ENCODE data around the gene FAM110A.
"Not testable (repeated sequence)": the region's sequence is repeated elsewhere in the genome, so short reads cannot be mapped to it uniquely, and the experiment has no call there.

FAM110A gene

DNA sequence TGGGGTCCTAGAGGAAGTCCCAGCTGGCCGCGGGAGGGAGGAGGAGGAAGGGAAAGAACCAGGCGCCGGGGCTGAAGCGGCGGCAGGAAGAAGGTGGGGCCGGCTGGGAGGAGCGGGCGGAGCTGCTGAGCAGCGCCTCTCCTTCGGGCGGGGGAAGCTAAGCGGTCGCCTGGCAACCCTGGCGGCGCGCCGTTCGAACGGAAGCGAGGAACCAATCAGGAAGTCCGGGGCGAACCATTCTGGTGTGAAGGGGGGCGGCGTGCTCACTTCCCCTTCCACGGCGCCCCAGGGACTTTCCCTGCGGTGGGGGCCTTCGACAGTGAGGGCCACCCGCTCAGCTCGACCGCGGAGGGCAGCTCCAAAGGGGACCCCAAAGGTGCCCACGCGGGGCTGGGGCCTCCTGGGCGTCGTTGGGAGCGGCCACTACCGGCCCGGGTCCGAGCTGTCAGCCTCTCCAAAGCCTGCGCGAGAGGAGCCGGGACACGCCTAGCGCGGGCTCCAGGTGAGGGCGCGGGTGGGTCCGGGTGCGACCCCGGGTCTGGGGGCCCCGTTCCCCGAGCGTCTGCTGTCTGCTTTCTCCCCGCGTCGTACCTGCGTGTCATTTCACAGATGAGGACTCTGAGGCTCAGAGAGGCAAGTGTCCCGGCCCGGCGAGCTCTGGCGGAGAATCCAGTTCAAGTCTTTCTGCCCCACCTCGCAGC, at the start of gene FAM110A:
TSS of gene FAM110A (plus strand) at position 266 of the 701 bp plus-strand sequence. CDS start 11,090 bp downstream, outside the sequence.
- DNase-seq (ENCODE audit: low read depth in 2 of 2), result peak; percentile 90 to 93

DNA sequence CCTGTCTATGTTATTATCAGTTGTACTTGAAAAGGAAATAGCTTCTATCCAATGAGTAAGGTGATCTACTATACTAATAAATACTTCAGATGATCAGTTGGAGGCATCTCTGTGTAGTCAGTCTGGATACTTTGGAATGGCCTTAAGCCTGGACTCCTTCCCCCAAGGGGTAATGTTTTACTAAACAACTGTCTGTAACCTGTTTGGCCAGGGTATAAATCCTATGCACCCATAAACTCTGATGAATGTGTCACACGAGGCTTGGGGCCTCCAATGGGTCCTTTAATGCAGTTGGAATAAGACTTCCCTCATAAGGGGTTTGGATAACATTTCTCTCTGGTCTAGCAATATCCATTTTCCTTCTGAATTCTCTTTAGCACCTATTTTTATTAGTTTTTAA, 45.7 kb upstream of the FAM110A start:
- DNase-seq (ENCODE audit: low read depth in 2 of 2), result no peak

DNA sequence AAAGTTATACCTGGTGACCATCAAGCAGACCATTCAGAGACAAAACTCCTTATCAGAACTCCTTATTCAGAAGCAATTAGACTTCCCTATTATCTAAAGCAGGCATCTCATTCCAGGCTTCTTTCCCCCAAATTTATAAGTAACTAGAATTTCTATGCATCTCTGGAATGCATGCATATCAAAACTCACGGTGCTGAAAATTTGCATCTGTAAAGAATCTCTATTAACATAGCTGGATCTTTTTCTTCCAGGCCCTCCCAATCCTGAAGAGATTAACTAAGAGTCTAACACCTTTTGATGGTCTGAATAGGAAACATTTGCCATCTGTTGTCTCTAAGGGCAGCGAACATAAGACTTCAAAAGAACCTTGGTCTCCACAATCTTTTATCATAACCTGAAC, 42.5 kb upstream of the FAM110A start:
- no peak for DNase-seq (ENCODE audit: low read depth in 2 of 2)

DNA sequence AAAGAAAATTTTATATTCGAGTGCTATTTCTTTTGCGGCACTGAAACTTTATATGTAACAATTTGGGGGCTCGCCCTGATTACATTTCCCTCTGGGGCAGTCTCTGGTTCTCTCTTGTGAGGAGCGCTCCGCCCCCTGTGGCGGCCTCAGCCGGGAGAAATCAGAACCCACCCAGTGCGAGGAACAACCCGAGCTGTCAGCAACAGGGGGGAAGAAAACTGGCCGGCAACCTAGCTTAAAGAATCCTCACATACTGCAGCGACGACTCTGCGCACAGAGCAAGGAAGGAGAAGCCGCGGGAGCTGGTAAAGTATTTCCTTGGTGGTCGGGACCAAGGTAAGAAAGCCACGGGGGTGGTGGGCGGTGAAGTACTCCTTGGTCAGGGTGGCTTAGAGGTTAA, 41.3 kb upstream of the FAM110A start:
- no peak for DNase-seq (ENCODE audit: low read depth in 2 of 2)

DNA sequence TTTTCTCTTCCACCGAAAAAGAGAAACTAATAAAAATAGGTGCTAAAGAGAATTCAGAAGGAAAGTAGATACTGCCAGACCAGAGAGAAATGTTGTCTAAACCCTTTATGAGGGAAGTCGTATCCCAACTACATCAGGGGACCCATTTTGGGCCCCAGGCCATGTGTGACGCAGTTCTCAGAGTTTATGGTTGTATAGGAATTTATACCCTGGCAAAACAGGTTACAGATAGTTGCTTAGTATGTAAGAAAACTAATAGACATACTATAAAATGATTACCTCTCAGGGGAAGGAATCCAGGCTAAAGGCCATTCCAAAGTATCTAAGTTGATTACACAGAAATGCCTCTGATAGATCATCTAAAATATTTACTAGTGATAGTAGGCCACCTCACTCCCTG, 36.6 kb upstream of the FAM110A start:
- DNase-seq (ENCODE audit: low read depth in 2 of 2), result no peak

DNA sequence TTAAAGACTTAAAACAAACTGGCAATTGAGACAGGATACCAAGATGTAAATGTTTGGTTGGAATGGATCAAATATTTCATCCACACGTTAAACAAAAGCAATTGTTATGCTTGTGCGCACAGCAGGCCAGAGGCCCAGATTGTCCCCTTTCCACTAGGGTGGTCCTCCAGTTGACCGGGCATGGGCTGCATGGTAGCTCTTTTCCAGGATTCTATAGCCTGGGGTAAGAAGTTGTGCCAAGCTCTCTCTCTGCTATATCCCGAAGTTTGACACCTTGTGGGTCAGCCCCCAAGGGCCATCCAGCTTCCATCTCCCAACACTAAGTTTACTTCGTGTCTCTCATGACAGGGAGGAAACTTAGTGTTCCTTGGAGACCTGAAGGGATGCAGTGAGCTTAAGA, 34.8 kb upstream of the FAM110A start:
- DNase-seq (ENCODE audit: low read depth in 2 of 2), result not testable (repeated sequence)

DNA sequence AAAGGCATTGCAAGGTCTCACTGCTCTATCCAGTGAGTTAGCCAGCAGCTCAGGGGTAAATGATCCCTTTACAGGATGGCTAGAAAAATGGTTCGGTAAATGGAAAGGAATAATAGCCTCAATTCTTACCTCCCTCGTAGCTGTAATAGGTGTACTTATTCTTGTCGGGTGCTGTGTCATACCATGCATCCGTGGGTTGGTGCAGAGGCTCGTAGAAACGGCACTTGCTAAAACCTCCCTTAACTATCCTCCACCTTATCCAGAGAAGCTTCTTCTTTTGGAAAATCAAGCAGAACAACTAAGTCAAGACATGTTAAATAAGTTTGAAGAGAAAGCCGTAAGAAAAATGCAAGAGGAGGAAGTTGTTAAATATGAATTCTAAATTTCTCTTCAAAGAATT, 33.5 kb upstream of the FAM110A start:
- not testable (repeated sequence) for DNase-seq (ENCODE audit: low read depth in 2 of 2)

DNA sequence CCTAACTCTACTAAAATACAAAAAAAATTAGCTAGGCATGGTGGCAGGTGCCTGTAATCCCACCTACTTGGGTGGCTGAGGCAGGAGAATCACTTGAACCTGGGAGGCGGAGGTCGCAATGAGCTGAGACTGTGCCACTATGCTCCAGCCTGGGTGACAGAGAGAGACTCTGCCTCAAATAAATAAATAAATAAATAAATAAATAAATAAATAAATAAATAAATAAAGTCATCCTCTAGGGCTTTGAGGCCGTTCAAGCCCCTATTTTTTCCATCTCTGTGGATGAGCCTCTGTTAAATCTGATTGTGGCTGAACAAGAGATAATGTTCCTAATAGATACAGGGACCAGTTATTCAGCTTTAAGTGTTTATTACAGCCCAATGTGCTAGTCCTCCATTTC, 31.8 kb upstream of the FAM110A start:
- DNase-seq (ENCODE audit: low read depth in 2 of 2), result no peak

DNA sequence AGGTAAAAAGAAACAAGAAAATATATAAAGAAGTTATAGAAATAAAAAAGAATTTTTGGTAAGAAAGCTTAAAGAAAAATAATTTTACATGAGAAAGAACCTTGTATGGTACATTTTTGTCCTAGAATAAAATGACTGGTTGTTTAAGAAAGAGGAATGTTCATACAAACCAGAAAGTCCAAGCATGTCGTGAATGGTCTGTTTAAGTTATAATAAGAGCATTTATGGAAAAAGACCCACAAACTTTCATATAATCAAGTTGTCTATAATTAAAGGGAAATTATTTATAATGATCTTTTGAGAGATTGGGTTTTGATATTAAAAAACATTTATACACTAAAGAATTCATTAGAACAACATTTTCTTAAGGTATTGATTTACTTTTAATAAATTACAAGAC, 27.8 kb upstream of the FAM110A start:
- DNase-seq (ENCODE audit: low read depth in 2 of 2), result no peak

DNA sequence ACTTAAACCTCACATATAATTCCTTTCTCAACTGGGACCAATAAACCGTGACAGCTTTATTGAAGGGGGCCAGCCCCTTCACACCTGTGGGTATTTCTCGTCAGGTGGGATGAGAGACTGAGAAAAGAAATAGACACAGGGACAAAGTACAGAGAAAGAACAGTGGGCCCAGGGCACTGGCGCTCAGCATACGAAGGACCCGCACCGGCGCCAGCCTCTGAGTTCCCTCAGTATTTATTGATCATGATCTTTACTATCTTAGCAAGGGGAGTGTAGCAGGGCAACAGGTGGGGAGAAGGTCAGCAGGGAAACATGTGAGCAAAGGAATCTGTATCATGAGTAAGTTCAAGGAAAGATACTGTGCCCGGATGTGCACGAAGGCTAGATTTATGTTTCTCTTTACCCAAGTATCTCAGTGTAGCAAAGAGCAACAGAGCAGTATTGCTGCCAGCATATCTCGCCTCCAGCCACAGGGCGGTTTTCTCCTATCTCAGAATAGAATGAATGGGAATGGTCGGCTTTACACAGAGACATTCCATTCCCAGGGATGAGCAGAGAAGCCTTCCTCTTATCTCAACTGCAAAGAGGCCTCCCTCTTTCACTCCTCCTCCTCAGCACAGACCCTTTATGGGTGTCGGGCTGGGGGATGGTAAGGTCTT, 21.6 kb upstream of the FAM110A start:
- DNase-seq (ENCODE audit: low read depth in 2 of 2), result not testable (repeated sequence)

DNA sequence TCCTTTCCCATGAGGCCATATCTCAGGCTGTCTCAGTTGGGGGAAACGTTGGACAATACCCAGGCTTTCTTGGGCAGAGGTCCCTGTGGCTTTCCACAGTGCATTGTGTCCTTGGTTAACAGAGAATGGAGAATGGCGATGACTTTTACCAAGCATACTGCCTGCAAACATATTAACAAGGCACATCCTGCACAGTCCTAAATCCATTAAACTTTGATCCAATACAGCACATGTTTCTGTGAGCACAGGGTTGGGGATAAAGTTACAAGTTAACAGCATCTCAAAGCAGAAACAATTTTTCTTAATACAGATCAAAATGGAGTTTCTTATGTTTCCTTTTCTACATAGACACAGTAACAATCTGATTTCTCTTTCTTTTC, 21.1 kb upstream of the FAM110A start:
- not testable (repeated sequence) for DNase-seq (ENCODE audit: low read depth in 2 of 2)

DNA sequence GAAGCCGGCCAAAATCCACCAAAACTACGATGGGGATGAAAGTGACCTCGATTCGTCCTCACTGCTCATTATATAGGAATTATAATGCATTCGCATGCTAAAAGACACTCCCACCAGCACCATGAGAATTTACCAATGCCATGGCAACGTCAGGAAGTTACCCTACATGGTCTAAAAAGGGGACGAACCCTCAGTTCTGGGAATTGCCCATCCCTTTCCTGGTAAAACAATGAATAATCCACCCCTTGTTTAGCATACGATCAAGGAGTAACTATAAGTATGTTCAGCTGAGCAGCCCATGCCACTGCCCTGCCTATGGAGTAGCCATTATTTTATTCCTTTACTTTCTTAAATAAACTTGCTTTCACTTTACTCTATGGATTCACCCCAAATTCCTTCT, 20.1 kb upstream of the FAM110A start:
- no peak for DNase-seq (ENCODE audit: low read depth in 2 of 2)

DNA sequence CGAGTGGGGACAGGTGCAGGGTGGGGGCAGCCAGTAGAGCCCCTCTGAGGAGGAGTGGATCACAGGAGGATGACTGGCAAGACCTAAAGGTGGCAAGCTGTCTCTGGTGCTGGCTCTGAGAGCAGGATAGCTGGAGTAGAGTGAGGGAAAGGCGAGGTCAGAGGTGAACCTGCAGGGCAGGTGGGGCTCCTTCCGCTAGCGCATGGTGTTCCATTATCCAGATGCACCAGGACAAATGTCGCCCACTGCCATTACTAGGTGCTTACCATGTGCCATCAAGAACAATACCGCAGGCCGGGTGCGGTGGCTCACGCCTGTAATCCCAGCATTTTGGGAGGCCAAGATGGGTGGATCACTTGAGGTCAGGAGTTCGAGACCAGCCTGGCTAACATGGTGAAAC, 18.3 kb upstream of the FAM110A start:
- DNase-seq (ENCODE audit: low read depth in 2 of 2), result no peak

DNA sequence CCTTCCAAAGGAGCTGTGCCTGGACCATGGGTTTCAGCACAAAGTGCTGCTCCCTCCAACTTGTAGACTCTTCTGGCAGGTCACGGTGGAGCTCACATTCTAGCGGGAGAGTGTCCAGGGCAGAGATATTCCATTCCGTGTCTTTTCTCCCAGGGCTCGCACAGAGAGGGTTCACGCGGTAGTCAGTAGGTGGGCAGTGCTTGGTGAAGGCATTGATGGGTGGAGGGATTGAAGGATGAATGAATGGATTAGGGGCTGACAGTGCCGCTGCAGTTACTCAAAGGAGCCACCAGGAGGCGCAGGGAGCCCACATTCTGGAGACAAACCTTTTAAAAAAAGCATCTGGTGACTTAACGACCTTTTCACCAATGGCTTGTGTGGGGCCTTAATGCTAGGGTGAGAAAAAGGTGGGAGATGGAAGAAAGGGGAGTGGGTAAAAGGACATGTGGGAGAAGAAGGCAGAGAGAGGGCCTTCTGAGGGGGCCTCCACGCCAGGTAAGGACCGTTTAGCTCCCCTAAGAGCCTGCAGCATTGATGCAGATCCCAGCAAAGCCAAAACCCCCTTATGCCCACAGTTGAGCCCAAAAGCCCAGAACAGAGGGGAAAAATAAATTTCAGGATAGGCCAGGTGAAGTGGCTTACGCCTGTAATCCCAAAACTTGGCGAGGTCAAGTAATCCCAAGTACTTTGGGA, 17.5 kb upstream of the FAM110A start:
- peak; percentile 52 to 65 for DNase-seq (ENCODE audit: low read depth in 2 of 2)

DNA sequence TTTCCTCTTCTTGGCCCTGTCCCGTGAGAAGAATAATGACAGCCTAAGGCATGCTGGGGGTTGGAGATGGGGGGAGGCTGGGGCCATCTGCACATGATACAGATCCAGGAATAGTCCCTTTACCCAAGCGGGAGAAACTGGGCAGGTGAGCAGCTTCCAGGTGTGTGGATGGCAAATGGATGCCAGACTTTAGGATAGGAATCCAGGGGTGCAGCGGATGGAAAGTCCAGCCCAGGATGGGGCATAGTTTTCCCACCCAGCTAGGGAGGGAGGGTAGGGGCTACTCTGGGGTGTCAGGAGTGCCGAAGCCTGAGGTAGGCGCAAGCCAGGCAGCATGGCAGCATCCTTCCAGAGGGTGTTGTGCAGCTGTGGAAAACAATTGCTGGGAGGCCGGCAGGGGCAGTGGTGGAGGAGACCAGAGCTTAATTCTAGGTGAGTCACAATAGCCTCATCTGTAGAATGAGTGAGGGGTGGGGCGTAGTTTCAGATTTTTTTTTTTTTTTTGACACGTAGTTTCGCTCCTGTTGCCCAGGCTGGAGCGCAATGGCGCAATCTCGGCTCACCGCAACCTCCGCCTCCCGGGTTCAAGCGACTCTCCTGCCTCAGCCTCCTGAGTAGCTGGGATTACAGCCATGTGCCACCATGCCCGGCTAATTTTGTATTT, 15.4 kb upstream of the FAM110A start:
- DNase-seq (ENCODE audit: low read depth in 2 of 2), result no peak

DNA sequence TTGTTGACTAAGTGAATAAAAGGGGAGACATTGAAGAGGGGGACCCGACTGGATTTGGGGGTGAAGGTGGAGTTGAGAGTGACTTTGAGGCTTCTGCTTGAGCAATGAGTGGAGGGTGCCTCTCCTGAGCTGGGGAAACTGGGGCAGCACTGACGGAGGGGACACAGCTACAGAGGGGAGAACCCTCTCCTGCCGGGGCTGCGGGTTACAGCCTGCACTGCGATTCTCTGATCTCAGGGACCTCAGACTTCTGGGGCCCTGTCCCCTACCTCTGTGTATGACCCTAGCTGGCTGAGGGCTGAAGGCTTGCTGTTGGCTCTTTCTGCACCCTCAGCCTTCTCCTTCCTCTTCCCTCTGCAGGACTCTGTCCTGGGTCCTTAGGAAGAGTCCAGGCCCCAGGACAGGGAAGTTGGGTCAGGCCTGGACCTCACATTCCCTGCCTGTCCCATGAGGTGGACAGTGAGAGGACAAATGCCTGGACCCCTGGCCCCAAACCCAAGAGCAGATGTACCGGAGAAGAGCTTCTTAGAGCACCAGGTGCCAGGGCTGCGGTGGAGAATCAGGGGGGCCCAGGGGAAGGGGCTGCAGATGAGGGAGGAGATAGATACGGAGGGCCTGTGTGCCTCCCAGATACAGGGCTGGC, 13.7 kb upstream of the FAM110A start:
- DNase-seq (ENCODE audit: low read depth in 2 of 2), result no peak

DNA sequence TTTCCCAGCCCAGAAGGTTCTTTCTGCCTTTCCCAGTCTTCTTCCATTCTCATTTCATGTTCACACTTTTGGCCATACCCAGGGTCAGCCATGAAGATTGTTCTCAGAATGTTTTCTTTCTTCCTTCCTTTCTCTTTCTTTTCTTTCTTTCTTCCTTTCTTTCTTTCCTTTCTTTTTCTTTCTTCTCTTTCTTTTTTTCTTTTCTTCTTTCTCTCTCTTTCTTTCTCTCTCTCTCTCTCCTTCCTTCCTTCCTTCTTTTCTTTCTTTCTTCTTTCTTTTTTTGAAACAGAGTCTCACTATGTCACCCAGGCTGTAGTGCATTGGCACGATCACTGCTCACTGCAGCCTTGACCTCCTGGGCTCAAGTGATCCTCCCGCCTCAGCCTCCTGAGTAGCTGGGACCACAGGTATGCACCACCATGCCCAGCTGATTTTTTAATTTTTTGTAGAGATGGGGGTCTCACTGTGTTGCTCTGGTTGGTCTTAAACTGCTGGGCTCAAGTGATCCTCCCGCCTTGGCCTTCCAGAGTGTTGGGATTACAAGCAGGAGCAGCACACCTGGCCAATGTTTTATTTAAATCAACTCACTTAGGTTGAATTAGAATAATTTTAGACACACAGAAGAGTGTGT, 13.1 kb upstream of the FAM110A start:
- no peak for DNase-seq (ENCODE audit: low read depth in 2 of 2)

DNA sequence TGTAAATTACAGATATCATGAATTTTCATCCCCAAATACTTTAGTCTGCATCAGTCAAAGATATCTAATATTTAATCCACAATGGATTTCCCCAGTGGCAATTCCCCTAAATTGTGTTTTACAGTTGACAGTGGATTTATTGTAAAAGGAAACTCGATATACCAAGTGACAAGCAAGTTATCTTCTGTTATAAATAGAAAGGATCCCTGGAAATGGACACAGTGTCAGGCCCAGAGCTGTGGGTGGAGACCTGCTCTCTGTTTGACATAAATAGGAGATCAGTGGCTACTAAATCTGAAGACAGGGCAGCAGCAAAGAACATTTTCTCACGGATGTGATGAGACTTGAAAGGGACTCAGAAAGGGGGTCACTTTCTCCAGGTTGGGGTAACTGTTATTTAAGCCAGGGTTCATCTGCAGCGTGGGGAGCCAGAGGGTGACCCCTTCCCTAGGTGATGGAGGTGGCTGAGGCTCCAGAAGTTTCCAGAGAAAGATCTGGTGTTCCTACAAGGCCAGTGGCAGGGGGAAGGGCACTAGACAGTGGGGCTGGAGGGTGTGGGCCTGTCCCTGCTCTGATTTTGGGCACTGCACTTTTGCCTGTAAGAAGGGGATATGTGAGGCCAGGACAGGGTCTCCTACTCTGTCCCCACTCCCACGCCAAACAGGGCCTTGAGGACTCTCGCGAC, 12.3 kb upstream of the FAM110A start:
- no peak for DNase-seq (ENCODE audit: low read depth in 2 of 2)

DNA sequence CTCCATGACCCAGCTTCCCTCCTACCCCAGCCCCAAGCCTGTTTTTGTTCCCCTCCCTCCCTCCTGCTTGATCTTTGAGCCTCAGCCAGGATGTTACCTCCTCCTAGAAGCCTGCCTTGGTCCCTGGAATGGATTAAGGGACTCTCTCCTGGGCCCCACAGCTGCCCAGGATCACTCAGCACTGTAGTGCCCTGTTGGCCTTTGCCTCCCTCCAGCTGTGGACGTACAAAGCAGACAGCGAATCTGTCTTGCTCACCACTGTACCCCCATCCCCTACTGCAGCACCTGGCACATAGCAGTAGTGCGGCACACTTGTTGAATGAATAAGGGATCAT, 11.8 kb upstream of the FAM110A start:
- DNase-seq (ENCODE audit: low read depth in 2 of 2), result no peak

DNA sequence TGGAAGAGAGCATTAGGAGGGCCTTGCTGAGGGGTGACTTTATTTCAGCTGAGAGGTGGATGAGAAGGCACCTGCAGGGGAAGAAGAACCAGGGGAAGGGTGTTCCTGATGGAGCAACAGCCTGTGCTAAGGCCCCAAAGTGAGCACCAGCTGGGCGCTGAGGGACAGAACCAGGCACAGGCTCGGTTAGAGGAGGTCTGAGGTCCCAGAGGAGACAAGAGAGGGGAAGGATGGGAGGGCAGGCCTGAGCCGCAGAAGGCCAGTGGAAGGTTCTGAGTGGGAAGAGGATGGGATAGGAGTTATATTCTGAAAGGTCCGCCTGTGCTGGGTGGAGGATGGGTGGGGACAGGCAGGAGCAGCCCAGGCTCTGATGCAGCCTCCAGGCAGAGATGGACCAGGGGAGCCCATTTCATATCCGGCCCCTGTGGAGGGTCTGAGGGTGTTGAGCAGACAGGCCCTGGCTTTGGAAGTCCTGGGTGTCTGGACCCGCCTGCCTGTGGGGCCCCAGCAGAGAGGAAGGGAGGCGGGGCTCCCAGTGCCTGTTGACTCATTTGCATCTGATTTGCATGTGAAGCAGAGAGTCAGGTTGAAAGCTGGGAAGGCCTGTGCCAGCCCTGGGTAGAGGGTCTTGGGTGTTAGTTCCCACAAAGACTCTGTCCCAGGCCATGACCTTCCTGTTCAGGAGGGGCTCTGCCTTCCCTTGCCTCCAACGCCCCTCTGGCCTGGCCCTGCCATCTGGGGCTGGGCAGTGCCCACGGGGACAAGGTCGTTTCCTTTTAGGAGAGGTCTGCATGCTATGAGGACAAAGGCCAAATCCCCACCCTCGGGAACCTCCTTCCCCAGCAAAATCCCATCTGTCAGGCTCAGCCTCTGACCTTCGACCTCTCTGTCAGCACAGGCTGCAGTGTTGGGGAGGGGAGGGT, 10.6 kb upstream of the FAM110A start:
- no peak for DNase-seq (ENCODE audit: low read depth in 2 of 2)
